Measurements from ENCODE around the gene PRKAG2. TPM values are rescaled to one million over a fixed set of nuclear protein-coding genes. Genes with fewer than 3 reads are reported as not detected.
A peak's percentile ranks its signal among the peaks of the same experiment; 100 is the strongest.

Gene PRKAG2
- total and polyA plus RNA-seq, 2 experiments from 2014 or later, result 9.1 to 14.9 TPM

GRCh38 chr7:151519765-151520418, 357.0 kb downstream of the PRKAG2 start, which contains the start of gene RHEB:
Gene RHEB, minus strand, starts transcription at chr7:151519895. Its CDS starts 384 bp downstream, at chr7:151519511.
- Mint-ChIP-seq H3K27ac (peak within 1 kb of the TSS; percentile 99), H3K36me3 (ENCODE audit: low read depth) (0 out of 3 replicates have a peak, but pooled peaks cover 4% of the 10 kb centered on the region), H3K9me3 (peaks cover 8% of the 10 kb centered on the region; the same call in 2 of the 3 replicates), H3K27me3 (ENCODE audit: insufficient read depth, low read depth, poor library complexity) (peaks cover 28% of the 10 kb centered on the region), H3K4me1 (peaks cover 29% of the 10 kb centered on the region), H3K4me3 (peak within 1 kb of the TSS; percentile 97)
- H3K36me3 ChIP-seq (ENCODE audit: insufficient read depth), result no peaks in the 10 kb centered on the region
- peaks cover 15% of the 10 kb centered on the region for H3K27me3 ChIP-seq (ENCODE audit: insufficient read depth)
- H3K9me2 ChIP-seq (ENCODE audit: insufficient read depth), result no peaks in the 10 kb centered on the region
- TF ChIP-seq CREB1 (CRISPR knock-in tag; IDR thresholded peaks at IDR 0.05; ENCODE audit: low read depth) (peak; percentile 95), ZNF462 (CRISPR knock-in tag; IDR thresholded peaks at IDR 0.05) (no peak), JUNB (IDR thresholded peaks at IDR 0.05; ENCODE audit: unreplicated experiment) (no peak), POLR2AphosphoS5 (IDR thresholded peaks at IDR 0.05; ENCODE audit: low read depth) (peak; percentile 65), EZH2phosphoT487 (IDR thresholded peaks at IDR 0.05; ENCODE audit: unreplicated experiment) (no peak), ETS1 (IDR thresholded peaks at IDR 0.05) (0 out of 2 replicates have a peak, but pooled peaks have one; percentile 2)
- H3K4me1 ChIP-seq (ENCODE audit: insufficient read depth), result peaks cover 21% of the 10 kb centered on the region
- peak within 1 kb of the TSS; percentile 96 for H2AFZ ChIP-seq
- peaks cover 40% of the 10 kb centered on the region for H4K20me1 ChIP-seq (replicated peaks; ENCODE audit: insufficient read depth)
- peak within 1 kb of the TSS; percentile 95 for H3K27ac ChIP-seq (ENCODE audit: low read depth)
- H3K4me3 ChIP-seq, result peak within 1 kb of the TSS; percentile 97
- DNase-seq (ENCODE audit: low spot score) (peak; percentile 99), ATAC-seq (peak; percentile 79)
- H3K79me2 ChIP-seq (replicated peaks; ENCODE audit: insufficient read depth), result peaks cover 41% of the 10 kb centered on the region
- peaks cover 11% of the 10 kb centered on the region; the same call in 1 of the 2 replicates for H3F3A ChIP-seq (replicated peaks; ENCODE audit: low read depth)
- H3K4me2 ChIP-seq, result peak within 1 kb of the TSS; percentile 95
